H1 (cell line): ENCODE data around the gene RHEB. TPM values are rescaled to one million over a fixed set of nuclear protein-coding genes. Genes with fewer than 3 reads are reported as not detected.

Source experiments
- BCL11A ChIP-seq, 2 experiments: IDR thresholded peaks; one replicate each; pipeline ENCODE4 v1.6.1; 2011; ENCODE audit warnings: low read depth in 2 of 2, low read length in 2 of 2, mild to moderate bottlenecking in 2 of 2
- KDM4A ChIP-seq: IDR thresholded peaks from one replicate; pipeline ENCODE4 v1.7.1; 2012; ENCODE audit warnings: low read depth, mild to moderate bottlenecking, moderate library complexity, low read length, inconsistent platforms; ENCODE audit not compliant: severe bottlenecking
- polyA plus RNA-seq, 7 experiments: library from polyadenylated mRNA; depleted of rRNA in 3 of 7; stranded (reverse) in 5 of 7; unstranded in 2 of 7; fragments of >200 nt in 5 of 7; fragments of 200-250 nt in 2 of 7; gene quantifications; 1 replicate in 5 of 7; 2 replicates in 1 of 7; 4 replicates in 1 of 7; pipeline versions ENCODE4 v1.2.1 to v1.2.3, GENCODE V29; 2011 to 2013; ENCODE audit warnings: missing spikeins in 2 of 7, mixed read lengths in 2 of 7
- total RNA-seq: library from RNA; stranded (reverse); fragmentation: NEBNext Ultra II Directional; extraction: Animal tissue kit (Norgen Biotek cat#: 25700); gene quantifications from 2 replicates; pipeline ENCODE4 v1.2.1, GENCODE V29; 2021

RHEB gene
- total and polyA plus RNA-seq, 2 of the 8 experiments (the other 6 are each of a cell fraction or from before 2014, with no cell fraction given): 60.8 to 132 TPM

- TF ChIP-seq KDM4A (no peak), BCL11A (IDR thresholded peaks at IDR 0.05; ENCODE audit: low read depth in 2 of 2, low read length in 2 of 2) (no peak)
These were observed 7.7 kb downstream of the RHEB start (continued) for GRCh38 chr7:151511946-151512345.
